Measurements from ENCODE around the gene HMGB3.
A peak's percentile ranks its signal among the peaks of the same experiment; 100 is the strongest.

Gene HMGB3

DNA sequence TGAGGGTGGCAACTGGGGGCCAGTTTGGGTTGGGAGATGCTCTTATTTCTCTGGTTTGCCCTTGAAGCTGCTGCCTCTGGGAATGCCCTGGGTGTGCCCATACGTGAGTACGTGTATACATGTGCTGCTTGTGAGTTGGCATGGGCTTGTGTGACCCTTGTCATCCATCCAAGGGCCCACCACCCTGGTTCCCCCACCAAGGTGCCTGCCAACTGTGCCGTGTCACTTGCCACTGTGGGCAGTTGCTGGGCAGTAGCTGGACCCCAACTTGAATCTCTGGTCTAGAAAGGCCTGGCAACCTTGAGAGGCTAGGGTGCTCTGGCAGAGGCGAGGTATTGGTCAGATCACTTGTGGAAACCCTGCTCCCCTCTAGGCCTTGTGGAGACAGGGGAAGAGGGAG is 2.4 kb upstream of the HMGB3 start:
- Histone ChIP-seq H3K79me2 (ENCODE audit: insufficient read depth, low read length) (peaks cover 8% of the 10 kb centered on the region; the same call in 1 of the 2 replicates), H3K4me3 (ENCODE audit: insufficient read depth, low read length, poor library complexity, severe bottlenecking) (no peak overlapping the region), H3F3A (ENCODE audit: insufficient read depth) (no peaks in the 10 kb centered on the region; the same call in 1 of the 2 replicates), H3K27ac (ENCODE audit: low read depth, low read length) (no peak overlapping the region), H3K9ac (ENCODE audit: low read length) (no peak overlapping the region), H3K4me2 (ENCODE audit: low read depth, low read length, poor library complexity, severe bottlenecking) (no peak overlapping the region), H2AFZ (ENCODE audit: low read depth, low read length, severe bottlenecking) (no peak overlapping the region), H4K20me1 (ENCODE audit: low read depth, low read length) (no peaks in the 10 kb centered on the region), H3K9me2 (replicated peaks; ENCODE audit: insufficient read depth, low read length) (no peaks in the 10 kb centered on the region), H3K36me3 (ENCODE audit: low read length) (no peaks in the 10 kb centered on the region), H3K9me3 (ENCODE audit: insufficient read depth, low read length) (no peaks in the 10 kb centered on the region), H3K27me3 (ENCODE audit: low read length) (no peaks in the 10 kb centered on the region)
- no peak for TF ChIP-seq EZH2phosphoT487 (conservative IDR thresholded peaks at IDR 0.05; ENCODE audit: low read length)
- TF ChIP-seq, protein P1, sequence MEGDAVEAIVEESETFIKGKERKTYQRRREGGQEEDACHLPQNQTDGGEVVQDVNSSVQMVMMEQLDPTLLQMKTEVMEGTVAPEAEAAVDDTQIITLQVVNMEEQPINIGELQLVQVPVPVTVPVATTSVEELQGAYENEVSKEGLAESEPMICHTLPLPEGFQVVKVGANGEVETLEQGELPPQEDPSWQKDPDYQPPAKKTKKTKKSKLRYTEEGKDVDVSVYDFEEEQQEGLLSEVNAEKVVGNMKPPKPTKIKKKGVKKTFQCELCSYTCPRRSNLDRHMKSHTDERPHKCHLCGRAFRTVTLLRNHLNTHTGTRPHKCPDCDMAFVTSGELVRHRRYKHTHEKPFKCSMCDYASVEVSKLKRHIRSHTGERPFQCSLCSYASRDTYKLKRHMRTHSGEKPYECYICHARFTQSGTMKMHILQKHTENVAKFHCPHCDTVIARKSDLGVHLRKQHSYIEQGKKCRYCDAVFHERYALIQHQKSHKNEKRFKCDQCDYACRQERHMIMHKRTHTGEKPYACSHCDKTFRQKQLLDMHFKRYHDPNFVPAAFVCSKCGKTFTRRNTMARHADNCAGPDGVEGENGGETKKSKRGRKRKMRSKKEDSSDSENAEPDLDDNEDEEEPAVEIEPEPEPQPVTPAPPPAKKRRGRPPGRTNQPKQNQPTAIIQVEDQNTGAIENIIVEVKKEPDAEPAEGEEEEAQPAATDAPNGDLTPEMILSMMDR (IDR thresholded peaks at IDR 0.05; ENCODE audit: insufficient read depth, low read length, poor library complexity, severe bottlenecking): no peak

DNA sequence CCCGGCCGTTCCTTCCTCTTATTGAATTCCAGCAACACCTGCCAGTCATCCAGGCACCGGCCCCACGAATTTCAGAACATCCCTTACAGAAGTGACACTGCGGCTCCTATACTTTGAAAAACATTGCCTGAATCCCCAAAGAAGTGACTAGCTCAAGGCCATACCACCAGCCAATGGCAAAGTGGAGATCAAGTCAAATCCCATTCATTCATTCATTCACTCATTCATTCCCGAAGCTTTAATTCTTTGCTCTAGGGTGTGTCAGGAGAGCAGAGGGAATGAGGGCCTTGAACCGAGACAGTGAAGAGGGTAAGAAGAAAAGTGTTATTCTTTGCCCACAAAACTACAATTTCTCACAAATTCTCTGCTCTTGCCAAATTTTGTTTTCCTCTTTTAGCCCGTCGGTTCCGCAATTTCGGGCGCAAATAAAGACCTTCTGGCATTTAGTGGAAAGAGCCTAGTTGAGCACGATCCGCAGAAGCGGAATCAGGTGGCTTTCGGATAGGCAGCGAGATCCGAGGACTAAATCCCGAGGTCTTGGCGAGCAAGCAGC is 824 bp upstream of the HMGB3 start:
- no peak overlapping the region for H3K27ac ChIP-seq (ENCODE audit: low read depth, low read length)

DNA sequence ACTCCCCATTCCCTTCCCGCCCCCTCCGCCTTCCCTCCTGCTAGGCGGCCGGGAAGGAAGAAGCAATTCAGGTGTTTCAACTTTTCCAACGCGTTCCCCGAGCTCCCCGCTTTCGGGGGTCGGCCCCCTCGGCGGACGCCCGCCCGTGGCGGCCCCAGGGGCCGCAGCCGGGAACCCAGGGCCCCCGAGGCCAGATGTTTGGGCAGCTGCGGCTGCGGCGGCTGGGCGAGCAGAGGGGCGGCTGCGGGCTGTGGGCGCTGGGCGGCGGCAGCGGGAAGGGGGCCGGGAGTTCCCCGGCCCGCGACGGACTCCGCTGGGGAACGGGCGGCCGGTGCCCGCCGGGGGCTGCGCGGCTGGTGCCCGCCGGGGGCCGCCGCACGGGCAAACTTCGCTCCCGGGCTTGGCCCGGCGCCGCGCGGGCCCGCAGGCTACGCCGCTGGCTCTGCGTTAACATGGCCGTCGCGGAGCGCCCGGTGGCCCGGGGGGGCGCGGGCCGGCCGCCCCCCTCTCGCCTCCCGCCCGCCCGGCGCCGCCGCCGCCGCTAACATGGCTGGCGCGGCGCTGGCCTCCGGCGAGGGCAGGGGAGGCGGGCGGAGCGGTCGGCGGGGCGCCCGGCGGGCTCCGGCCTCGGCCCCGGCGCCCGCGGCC is 510 bp downstream of the HMGB3 start:
- peak overlapping the region; percentile 66 for H3K4me3 ChIP-seq (ENCODE audit: insufficient read depth, low read length, poor library complexity, severe bottlenecking)
- no peak overlapping the region for H2AFZ ChIP-seq (ENCODE audit: low read depth, low read length, severe bottlenecking)
- H3K9me2 ChIP-seq (replicated peaks; ENCODE audit: insufficient read depth, low read length): no peaks in the 10 kb centered on the region
- no peaks in the 10 kb centered on the region for H3K27me3 ChIP-seq (ENCODE audit: low read length)
- no peaks in the 10 kb centered on the region; the same call in 1 of the 2 replicates for H3F3A ChIP-seq (ENCODE audit: insufficient read depth)
- peaks cover 8% of the 10 kb centered on the region; the same call in 1 of the 2 replicates for H3K79me2 ChIP-seq (ENCODE audit: insufficient read depth, low read length)
- H3K4me2 ChIP-seq (ENCODE audit: low read depth, low read length, poor library complexity, severe bottlenecking): peak overlapping the region; percentile 31
- no peaks in the 10 kb centered on the region for H3K9me3 ChIP-seq (ENCODE audit: insufficient read depth, low read length)
- no peaks in the 10 kb centered on the region for H3K36me3 ChIP-seq (ENCODE audit: low read length)
- H3K27ac ChIP-seq (ENCODE audit: low read depth, low read length): peak overlapping the region; percentile 76
- H3K9ac ChIP-seq (ENCODE audit: low read length): peak overlapping the region; percentile 73
- no peak for TF ChIP-seq EZH2phosphoT487 (conservative IDR thresholded peaks at IDR 0.05; ENCODE audit: low read length)
- TF ChIP-seq, protein P1 (IDR thresholded peaks at IDR 0.05; ENCODE audit: insufficient read depth, low read length, poor library complexity, severe bottlenecking): no peak
- H4K20me1 ChIP-seq (ENCODE audit: low read depth, low read length): no peaks in the 10 kb centered on the region

More for the DNA sequence above, 824 bp upstream of the HMGB3 start:
- TF ChIP-seq, protein P1 (IDR thresholded peaks at IDR 0.05; ENCODE audit: insufficient read depth, low read length, poor library complexity, severe bottlenecking): no peak
- TF ChIP-seq EZH2phosphoT487 (conservative IDR thresholded peaks at IDR 0.05; ENCODE audit: low read length): no peak
- H3K79me2 ChIP-seq (ENCODE audit: insufficient read depth, low read length): peaks cover 8% of the 10 kb centered on the region; the same call in 1 of the 2 replicates
- peak overlapping the region; percentile 66 for H3K4me2 ChIP-seq (ENCODE audit: low read depth, low read length, poor library complexity, severe bottlenecking)
- no peaks in the 10 kb centered on the region for H3K9me2 ChIP-seq (replicated peaks; ENCODE audit: insufficient read depth, low read length)
- H3K9me3 ChIP-seq (ENCODE audit: insufficient read depth, low read length): no peaks in the 10 kb centered on the region
- peak overlapping the region; percentile 63 for H3K4me3 ChIP-seq (ENCODE audit: insufficient read depth, low read length, poor library complexity, severe bottlenecking)
- H3F3A ChIP-seq (ENCODE audit: insufficient read depth): no peaks in the 10 kb centered on the region; the same call in 1 of the 2 replicates
- peak overlapping the region; percentile 71 for H2AFZ ChIP-seq (ENCODE audit: low read depth, low read length, severe bottlenecking)
- H3K36me3 ChIP-seq (ENCODE audit: low read length): no peaks in the 10 kb centered on the region
- no peaks in the 10 kb centered on the region for H4K20me1 ChIP-seq (ENCODE audit: low read depth, low read length)
- no peaks in the 10 kb centered on the region for H3K27me3 ChIP-seq (ENCODE audit: low read length)
- peak overlapping the region; percentile 61 for H3K9ac ChIP-seq (ENCODE audit: low read length)
